Measurements from ENCODE around the gene SUSD6.

The SUSD6 gene

DNA sequence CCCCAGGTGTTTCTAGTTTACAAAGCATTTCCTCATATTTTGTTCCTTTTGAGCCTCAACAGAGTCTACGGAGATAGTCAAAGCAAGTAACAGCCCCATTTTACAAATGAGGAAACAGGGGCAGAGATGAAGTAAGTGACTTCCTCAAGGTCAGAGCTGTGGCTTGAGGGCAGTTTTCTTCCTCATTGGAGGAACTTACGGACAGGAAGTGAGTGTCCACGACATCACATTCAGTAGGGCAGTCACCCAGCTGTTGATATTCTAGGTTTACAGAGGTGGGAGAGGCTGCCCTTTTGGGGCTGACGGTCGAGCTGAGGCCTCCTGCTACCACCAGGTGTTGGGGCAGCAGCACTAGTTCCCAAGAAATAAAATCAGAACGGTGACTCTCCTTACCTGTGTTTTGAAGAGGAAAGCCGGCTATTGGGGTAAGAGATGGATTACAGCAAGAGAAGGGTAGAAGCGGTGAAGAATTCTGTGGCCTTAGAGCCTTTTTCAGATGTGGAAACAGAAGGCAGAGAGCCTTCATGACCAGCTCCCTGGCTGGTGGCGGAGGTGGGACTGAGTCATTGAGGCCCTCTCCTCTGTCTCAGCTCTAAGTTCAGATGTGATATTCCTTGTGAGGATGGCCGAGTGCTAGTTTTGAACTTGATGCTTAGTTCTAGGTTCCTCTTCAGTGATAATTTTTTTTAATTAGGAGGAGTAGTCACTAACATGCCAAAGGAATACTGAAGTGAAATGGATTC, 41.7 kb downstream of the SUSD6 start:
- no peak for DNase-seq

DNA sequence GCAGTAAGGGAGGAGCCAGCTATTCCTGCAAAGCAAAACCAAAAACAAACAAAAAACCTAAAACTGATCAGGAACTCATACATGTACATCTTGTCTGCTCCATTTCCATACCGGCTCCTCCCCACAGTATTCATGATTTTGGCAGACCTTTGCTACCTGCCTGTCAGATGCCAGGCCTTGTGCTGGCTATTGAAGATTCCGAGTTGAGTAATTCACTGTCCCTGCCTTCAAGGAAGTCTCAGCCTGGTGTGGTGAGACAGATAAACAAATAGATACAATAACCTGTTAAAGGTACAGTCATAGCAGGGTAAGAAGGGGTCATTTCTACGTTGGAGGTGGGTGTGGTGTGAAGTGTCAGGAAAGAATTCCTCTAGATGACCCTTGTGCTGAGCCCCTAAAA, 42.7 kb downstream of the SUSD6 start:
- DNase-seq = no peak

DNA sequence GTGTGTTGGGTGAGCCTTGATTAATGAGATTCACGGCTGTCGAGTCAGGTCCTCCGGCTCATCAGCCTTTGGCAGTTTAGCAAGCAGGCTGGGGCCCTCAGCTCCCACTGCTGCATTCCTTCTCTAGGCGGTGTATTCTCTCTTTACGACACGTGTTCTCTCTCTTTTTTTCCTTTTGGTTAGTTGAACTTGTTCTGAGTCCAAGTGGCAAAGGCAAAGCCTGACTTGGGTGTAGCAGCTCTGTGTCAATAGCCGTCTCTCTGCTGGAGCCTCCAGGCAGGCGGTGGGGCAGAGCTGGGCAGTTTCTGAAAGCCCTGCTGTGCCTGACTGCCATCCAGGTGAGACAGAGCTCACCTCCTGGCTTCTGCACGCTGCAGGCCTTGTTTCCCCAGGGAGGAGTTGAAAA, 46.6 kb downstream of the SUSD6 start:
- DNase-seq = peak; percentile 78 to 93

DNA sequence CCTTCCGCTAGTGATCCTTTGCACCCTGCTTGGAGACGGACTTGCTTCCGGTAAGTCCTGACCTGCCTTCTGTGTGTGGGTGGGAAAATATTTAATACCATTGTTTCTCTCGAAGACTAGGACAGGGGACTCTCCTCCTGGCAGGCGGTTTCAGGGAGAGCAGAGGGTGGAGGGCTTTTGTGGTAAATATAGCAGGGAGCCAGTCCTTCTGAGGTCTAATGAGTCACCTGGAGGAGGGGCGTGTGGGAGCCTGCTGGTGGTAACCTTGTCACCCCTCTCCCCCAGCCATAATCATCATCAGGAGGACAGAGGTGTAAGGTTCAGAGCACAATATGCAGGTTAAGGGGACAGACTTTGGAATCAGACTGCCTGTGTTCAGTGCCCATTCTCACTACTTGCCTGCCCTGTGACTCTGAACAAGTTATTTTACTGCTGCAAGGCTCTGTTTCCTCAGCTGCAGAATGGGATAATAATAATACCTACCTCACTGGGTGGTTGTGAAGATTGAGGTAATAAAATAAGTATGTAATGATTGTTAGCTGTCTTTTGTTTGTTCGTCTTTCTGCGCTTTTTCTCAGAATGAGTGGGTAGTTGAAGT, 47.4 kb downstream of the SUSD6 start:
- DNase-seq = peak in 1 of 2 experiments; percentile 53

DNA sequence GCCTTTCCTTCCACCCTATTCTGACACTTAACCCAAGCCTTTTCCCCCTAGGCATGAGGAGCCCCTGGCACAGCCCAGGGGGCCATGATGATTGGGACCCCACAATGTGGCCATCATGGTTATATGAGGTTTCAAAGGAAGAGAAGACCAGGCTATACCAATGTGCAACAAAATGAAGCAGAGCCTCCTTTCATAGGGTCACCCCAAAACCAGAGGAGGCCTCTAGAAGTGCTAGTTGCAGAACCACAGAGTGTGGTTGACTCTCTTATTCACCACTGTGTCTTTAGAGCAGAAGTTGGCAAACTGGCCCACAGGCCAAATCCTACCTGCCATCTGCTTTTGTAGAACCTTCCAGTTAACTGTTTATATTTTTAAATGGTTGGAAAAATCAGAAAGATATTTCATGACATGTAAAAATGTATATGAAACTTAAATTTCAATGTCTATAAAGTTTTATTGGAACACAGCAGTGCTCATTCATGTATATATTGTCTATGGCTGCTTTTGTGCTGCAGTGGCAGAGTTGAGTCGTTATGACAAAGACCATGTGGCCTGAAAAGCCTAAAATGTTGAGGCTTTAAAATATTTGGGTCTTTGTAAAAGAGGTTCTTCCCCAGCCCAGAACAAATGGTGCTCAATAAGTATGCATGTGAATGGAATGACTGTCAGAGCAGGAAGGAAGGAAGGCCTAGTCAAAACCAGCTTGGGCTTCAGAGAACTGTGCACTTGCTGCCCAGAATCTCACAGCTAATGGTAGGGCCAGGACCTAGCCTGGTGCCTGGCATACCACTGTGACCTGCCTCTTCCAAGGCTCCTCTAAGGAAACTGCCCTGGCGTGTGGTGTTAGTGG, 49.2 kb downstream of the SUSD6 start:
- no peak for DNase-seq

DNA sequence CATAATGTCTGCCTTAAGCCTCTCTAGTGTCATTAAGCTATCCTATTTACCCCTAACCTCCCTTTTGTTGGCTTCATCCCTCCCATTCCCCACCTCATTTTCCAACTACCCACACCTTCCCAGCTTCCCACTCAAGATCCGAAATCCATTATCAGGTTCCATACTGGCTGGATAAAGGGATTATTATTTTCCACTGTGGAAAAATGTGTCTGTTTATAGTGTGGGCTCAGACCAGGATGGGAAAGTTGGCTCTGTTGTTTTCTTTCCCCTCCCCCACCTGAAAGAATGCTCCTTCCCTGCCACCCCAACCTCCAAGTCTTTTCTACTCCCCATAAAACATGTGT, 49.8 kb downstream of the SUSD6 start:
- no peak for DNase-seq

DNA sequence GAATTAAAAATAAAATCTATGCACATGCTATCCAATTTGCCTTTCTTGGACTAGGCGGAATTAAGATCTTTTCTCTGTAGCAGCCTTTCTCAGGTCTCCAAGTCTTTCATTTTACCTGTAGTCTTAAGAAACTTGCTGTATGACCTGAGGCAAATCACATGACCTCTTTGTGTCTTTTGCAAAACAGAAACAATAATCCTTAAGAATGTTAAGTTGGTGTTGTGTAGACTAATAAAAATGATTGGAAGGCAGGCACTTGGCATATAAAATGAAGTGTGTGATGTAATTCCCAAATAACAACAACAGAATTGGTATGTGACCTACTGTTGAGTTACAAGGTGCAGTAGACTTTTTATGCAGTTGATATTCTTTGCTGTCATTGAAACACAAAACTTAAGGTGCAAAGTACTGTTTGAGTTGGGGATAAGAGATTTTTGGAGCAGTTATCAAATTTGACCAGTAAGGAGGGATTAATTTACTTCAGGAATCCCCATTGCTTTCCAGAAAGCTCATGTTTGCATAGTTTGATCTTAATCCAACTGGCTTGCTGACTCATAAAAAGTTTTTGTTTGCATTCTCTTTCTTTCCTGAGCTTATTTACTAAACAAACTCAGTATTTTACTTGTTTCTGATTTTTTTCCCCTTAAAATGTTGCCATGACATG, 51.4 kb downstream of the SUSD6 start:
- DNase-seq = no peak

DNA sequence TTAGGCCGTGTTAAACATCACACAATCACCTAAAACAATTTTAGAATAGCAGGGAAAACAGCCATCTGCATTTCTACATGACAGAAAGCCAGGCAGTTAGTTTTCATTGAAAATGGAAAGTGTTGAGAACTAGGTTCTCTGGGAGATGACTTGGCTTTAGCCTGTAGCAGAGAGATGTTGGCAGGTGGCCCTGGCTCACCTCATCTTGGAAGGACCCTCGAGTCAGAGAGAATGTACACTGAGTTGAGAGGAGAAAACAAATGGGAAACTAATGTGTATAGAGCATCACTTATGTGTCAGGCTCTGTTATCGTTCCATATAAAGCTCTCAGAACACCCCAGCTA, 51.9 kb downstream of the SUSD6 start:
- no peak for DNase-seq

- no peak for DNase-seq
Measured at GRCh38 chr14:69664265-69664664, 52.9 kb downstream of the SUSD6 start.

DNA sequence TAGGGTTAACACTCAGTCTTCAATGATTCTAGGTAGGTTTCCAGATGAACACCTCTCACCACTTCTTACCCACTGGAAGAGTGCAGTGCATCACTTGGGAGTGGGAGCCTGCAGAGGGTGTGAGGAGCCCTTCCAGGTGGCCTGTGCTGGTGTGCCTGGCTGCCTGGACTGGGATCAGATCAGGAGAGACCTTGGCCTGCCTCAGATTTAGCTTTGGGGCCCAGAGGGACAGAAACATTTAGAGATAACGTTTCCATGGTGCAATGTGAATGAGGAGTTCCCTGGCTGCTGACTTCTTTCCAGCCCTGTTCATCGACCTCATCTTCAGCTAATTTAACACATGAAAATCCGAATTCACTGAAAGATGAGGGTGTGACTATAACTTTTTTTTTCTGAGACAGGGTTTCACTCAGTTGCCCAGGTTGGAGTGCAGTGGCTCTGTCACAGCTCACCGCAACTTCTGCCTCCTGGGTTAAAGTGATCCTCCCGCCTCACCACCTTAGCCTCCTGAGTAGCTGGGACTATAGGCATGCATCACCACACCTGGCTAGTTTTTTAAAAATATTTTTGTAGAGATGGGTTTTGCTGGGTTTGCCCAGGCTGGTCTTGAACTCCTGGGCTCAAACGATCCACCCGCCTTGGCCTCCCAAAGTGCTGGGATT, 53.6 kb downstream of the SUSD6 start:
- no peak for DNase-seq

DNA sequence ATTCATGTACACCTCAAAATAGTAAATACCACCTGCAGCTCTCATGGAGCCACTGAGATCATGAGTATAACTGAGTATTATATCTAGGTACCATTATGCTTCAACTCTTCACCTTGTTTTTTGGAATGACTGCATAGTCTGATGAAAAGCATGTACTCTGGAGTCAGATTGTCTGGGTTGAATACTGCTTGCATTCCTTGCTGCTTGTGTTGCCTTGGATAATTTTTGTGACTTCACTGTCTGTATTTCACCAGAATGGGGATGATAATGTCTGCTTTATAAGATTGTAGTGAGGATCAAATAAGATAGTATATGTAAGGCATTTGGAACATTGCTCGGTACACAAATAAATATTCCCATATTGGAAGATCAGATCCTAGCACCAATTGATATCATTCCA, 54.2 kb downstream of the SUSD6 start:
- no peak for DNase-seq

DNA sequence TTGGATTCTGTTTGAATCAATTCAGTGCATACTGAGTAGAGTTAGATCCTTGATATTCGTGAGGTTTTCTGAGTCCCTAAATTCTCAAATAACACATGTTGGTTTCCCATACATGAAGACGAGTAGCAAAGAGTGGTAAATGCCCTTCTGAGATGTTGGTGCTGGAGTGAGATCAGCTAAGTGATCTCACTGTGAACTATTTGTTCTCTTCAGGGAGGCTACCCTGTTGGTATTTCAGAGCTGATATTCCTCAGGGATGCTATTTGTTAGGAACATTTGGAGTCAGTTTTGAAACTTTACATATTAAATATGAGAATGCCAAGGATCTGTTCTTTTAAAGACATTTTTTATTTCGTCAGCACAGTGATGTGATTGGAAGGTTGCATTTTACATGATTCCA, 54.7 kb downstream of the SUSD6 start:
- DNase-seq = no peak

DNA sequence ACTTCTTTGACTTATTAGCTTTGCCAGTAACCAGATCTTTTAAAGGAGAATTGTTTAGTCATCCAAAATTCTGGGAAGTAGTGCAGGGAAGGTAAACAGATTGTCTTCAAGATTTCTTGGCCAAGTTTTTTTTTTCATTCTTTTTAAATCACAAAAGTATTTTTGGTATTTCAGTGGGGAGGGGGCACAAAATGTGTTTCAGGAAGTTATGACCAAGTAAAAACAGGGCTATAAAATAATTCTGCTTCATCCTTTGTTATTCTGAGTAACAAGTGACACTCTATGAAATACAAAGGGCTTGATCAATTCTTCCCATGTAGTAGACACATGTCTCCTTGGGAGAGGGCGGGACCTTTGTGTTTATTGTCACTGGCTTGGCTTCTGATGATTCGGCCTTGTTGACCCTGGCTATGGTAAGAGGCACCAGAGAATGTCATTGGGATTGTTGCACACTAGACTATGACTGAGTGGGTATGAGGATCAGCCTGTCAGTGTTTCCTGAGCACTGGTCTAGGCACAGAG, 55.4 kb downstream of the SUSD6 start:
- no peak for DNase-seq

DNA sequence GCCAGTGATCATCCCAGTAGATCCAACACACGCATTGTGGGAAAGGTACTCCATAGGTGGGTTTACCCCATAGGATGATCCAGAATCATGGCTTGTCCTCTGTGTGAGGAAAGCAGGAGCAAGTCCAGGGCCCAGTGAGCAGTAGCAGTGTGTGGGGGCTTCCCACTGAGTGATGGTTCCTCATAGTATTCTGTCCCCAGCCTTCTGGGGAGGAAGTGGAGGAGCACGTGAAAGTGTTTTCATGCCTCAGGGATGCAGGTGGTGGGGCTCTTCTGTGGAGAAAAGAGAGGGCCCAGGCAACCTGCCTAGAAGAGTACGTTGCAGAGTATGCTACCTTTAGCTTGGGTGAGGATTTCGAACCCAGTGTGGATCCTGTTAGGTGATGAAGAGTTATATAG, 56.5 kb downstream of the SUSD6 start:
- no peak for DNase-seq

- no peak for DNase-seq
Measured at GRCh38 chr14:69669375-69669774, 58.0 kb downstream of the SUSD6 start.

DNA sequence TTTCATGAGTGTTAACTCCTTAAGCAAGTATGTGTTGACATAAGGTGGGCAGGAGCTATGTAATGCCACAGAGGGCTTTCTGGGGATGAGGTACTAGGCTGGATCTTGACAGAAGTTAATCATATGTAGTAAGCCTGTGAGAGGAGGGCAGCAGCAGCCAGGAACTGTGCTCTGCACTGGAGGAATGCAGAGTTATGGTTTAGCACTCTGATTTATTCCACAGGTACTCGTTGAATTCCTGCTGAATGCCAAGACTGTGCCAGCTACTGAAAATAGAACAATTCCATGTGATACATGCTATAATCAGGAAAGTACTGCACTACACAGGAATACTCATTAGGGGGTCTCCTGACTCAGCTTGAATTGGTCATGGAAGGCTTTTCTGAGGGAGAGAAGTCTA, 58.7 kb downstream of the SUSD6 start:
- DNase-seq = no peak

- no peak for DNase-seq
Measured at GRCh38 chr14:69671365-69672030, 60.1 kb downstream of the SUSD6 start.

DNA sequence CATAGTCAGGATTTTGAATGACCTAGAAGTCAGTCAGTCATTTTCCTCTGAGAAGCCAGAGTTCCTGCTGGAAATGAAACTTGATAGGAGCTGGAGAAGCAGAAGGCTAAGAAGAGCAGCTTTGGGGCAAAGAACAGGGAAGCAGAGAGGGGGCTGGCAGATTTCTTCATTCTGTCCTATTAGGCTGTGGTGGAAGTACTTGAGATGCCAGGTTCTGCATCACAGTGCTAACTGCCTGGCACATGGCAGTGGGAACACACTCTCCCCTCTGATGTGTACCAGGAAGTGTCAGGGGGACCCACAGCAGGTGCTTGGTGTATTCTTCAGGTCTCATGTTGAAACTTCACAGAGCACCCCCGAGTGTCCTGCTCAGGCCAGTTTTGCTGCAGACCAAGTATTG, 61.0 kb downstream of the SUSD6 start:
- no peak for DNase-seq

DNA sequence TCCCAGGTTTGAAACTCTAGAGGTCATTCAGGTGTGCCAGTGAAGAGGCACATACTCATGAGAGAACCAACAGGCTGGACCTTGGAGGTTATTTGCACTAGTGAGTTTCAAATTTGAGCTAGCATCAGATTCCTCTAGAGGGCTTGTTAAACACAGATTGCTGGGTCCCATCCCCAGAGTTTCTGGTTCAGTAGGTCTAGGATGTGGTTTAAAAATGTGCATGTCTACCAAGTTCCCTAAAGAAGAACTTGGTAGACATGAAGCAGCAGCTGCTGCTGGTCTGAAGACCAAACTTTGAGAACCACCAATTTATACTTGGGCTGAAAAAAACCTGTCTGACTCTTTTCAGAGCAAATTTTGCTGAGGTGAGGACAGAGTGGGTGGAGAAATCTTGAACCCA, 61.7 kb downstream of the SUSD6 start:
- no peak for DNase-seq

DNA sequence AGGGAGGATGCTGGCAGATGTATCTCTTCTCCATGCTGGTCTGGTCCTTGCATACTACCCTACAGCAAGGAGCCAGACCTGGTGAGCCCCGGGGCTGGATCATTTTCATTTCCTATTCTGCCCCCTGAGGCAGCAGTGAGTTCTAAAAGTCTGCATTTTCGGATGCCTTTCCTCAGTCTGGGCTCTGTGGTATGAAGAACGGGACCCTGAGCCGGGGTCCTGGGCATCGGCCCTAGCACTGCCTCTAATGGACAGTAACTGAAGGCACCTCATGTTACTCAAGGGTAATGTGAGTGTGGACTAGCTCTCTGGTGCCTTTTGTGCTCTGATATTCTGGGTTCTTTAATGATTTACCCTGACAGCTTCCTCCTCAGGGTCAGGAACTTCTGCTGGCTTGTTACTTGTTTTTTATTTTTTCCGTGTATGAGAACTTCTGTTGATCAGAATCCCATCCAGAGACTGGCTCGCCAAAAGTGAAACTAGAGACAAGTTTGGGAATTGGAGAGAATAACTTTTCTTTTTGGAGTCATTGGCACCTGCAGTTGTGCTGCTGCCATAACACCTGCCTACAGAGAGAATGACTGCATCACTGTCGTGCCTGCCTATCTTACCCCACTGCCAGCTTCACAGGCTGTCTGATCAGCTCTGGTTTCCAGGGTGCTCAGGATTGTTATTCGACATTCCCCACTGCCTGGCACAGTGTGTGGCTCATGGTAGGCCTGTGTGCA, 62.3 kb downstream of the SUSD6 start:
- no peak for DNase-seq

DNA sequence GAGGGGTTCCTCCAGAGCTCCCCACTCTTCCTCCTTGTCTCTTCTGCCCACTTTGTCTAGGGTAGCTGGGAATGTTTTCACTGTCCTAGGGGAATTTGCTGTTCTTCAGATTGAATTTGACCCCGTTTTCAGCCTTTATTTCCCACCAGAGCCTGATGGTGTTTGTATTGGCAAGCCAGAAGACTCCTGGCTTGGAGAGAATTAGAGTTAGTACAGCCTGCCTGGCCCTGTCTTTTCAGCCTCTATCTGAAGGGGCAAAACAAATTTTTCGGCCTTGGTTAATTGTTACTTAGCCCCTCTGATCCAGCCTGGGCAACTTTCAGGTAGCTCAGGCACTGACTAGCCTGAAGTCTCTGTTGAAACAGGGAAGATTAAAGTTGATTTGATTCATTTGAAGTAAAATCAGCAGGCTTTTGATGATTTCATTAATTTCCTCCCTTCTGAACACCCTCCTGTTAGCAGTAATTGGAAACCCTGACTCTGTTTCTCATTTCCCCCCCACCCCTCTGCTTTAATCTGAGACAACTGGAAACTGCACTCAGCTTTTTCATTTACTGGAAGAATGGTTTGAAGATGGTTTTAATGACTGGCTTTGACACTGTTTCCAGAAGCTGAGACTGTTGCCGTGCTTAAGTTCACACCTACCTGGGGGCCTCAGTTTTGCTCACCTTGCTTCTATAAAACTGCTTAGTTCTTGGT, 63.3 kb downstream of the SUSD6 start:
- no peak for DNase-seq
